GM21529 (cell line): Measurements from ENCODE around the gene CRYBG2.

ENCODE experiments used
- ATAC-seq: cut with Tn5 transposase; IDR thresholded peaks from one replicate; pipeline ENCODE4 v1.9.1; 2021; ENCODE audit not compliant: unreplicated experiment

CRYBG2 gene

DNA sequence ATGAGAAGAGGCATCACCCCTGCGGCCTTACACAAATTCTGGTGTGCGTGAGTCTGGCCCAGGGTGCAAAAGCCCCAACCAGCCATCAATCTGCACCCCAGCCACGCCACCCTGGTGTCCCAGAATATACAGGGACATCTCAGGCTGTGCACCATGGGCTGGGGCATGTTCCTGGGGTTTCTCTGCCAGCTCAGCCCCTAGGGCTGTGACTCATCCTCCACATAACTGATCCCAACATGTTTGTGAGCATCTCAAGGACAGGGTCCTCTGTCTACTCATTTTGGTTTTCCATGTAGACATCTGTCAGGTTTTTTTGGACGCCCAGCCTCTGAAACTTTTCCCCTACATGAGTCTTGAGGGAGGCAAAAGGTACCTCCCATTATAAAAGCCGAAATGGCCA lies 18.1 kb upstream of the CRYBG2 start:
- no peak for ATAC-seq

DNA sequence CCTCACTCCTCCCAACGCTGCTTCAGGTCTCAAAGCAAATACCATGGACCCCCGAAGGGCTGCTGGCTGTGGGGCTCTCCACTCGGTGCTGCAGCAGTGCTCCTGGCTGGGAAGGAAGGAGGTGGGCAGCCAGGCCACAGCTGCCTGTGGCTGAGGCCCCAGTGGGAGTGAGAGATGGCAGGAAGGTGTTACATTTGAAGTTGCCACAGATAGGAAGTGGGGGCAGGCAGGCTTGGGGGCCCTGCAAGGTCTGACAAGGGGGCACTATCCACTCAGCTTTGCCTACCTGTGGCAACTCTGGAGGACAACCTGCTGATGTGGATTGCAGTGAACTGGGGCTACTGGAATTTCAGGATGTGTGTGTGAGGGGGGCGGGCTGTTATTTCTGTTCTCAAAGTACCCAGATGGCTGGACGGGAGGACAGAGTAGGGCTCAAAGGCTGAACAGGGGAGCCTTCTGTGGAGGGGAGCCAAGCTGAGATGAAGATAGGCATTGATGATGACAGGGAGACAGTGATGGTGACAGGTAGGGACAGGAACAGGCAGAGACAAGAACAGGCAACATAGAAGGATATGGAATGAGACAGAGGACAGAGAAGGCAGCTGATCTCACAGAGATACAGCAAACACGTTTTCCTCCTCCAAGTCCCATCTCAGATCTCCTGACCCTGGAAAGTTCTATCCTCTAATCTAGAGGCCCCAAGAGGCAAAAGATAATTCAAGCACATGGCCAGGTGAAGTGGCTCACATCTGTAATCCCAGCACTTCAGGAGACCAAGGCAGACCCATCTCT lies 16.9 kb upstream of the CRYBG2 start:
- no peak for ATAC-seq

DNA sequence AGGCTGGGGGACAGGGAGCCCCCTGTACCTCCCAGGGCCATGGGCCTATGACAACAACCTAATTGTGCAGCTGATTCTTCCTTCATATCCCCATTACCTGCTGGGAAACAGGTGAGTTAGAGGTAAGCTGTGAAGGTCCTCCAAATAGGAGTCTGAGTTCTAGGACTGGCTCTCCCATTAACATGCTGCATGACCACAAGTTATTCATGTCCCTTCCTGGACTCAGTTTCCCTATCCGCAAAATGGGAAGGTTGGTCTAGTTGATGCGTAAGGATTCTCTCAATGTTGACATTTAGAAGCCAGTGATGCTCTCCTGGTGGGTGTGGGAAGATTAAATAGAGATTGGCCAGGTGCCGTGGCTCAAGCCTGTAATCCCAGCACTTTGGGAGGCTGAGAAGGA lies 14.6 kb upstream of the CRYBG2 start:
- ATAC-seq, result no peak

DNA sequence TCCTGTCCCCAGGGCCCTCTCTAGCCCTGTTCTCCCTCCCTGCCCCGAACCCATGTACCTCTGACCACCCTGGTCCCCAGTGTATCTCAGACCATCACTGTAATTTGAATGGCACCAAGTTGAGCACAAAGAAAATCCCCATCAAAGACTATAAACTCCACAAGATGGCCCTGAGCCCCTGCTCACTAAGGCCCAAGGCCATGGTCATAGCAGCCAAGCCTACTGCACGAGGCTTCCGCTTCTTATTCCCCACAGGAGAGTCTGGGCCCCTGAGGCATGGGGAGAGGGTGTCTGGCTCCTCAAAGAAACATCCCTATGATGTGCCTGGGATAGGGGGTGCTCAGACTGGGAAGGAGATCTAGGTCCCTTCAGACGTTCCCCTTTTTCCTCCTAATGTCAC lies 14.1 kb upstream of the CRYBG2 start:
- no peak for ATAC-seq

DNA sequence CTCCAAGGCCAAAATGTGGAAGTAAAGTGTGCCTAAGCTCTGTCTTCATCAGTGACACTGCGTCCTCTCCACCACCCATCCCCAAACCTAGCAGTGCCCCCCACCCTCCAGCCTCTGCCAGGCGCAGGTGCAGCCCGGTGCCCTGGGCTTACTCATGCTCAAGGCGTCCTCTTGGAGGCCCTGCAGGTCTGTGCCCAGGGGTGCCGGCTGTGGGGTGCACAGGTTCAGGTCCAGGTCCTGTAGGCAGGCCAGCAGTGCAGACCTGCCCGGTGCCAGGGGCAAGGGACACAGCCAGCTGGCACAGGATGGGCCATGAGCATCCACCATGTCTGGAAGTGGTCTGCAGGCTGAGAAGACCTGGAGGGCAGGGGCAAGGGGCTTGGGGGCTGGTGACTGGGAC lies 13.5 kb upstream of the CRYBG2 start:
- no peak for ATAC-seq

DNA sequence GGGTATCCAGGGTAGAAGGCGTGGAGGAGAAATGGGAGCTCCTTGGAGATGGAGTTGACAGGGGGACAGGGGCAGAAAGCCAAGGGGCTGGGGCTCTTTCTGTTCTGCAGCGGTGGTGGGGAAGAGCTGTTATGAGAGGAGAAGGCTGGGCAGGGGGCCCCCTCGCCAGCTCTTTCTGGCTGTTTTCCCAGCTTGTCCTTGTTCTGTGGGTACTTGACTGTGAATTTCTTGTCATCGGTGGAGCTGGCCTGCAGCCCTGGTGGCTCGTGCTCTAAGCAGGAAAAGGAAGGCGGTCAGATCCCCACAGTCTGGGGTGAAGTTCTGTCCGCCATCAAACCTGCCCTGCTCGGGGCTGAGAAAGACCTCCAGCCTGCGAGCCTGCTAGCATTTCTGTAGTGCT lies 11.0 kb upstream of the CRYBG2 start:
- ATAC-seq, result no peak

DNA sequence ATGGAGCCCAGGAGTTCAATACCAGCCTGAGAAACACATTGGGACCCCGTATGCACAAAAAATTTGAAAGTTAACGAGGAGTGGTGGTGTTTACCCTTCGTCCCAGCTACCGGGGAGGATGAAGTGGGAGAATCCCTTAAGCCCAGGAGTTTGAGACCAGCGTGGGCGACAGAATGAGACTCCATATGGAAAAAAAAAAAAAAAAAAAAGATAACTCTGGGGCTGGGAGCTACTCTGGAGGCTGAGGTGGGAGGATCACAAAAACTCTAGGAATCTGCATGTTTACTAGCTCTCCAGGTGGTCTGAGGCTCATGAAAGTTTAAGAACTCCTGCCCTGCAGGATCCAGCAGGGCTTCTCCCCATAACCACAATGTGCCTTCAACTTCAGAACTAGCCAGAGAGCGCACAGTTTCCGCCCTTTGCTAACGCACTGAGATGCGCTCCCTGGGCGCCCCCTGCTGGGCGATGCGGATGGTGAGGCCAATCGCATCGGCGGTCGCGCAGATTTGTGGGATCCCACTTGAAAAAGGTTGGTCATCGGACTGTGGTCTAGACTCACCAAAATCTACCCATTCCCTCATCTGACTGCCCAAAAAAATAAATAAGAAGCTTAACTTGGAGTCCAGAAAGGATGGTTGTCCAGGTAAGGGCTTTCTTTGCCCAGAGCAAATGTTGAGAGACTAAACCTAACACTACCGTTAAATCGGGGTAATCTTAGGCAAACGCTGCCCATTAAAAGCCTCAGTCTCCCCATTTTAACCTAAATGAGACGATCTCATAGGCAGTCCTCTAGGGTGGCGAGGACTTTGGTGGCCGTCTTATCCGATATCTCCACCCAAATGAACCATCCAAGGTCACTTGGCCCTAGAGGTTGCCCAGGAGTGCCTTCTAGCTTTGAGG lies 9.9 kb upstream of the CRYBG2 start:
- ATAC-seq, result no peak

DNA sequence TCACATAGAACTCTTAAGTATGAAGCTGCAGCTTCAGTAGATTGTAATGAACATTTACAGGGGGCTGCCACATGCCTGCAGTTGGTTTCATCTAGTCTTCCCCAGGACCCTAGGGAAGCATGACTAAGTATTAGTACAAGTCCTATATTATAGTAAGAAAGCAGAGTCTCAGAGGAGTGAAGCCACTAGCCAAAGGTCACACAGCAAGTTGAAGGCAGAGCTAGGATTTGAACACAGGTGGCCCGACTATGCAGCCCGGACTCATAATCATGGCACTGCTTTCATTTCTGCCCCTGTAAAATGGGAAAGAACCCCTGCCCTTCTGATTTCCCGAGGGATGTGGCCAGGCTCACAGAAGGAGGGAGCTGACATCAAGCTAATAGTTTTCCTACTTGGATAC lies 8.4 kb upstream of the CRYBG2 start:
- no peak for ATAC-seq

DNA sequence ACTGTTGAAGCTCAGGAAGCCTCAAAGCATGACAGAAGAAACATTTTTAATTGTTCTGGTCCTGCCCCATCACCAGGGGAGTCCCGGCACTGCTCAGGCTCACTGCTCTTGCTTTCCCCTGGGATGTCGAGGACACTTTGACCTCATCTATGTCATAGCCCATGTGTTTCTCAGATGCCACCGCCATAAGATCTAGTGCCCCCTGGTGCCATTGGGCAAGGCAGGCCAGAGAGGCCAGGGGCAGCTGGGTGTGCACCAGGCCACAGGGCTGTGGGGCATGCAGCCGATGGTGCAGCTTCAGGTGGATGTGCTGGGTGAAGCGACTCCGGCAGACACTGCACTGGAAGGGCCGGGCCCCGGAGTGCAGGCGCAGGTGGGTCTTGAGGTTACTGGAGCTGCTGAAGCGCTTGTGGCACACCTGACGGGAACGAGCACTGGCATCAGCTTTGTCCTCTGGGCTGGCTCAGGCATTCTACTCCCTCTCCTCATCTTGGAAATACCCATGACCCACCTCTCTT lies 7.7 kb upstream of the CRYBG2 start:
- ATAC-seq, result no peak

DNA sequence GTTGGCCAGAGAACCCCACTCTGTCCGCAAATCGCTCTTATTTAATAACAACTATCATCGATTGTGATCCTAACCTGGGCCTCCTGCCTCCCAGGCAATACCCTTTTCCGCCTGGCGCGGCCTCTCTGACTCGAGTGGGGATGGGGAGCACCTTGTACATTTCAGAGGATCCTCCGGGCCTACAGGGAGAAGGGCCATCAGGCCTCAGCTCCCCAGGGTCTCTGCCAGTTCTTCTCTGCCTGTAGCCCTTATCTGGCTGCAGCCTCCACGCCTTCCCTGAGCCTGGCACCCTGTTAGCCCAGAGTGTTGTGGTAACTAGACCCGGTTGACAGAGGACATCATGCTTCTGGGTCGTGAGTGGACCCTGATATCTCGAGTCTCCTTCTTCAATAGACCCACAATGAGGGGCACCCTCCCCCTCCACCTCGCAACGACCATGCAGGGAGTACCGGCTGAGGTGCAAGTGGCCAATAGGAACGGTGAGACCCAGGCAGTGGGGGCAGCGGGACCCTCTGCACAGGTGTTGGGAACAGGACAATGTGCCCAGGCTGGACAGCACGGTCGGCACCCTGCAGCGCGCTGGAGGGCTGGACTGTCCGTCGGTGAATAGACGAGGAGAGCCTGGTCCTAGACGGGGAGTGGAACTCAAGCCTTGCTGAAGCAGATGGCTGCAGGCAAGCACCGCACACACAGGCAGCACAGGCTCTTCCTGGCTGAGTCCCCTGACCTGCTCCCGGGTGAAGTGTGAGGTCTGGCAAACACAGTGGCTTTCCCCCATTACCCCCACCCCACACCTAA lies 7.1 kb upstream of the CRYBG2 start:
- ATAC-seq, result no peak

DNA sequence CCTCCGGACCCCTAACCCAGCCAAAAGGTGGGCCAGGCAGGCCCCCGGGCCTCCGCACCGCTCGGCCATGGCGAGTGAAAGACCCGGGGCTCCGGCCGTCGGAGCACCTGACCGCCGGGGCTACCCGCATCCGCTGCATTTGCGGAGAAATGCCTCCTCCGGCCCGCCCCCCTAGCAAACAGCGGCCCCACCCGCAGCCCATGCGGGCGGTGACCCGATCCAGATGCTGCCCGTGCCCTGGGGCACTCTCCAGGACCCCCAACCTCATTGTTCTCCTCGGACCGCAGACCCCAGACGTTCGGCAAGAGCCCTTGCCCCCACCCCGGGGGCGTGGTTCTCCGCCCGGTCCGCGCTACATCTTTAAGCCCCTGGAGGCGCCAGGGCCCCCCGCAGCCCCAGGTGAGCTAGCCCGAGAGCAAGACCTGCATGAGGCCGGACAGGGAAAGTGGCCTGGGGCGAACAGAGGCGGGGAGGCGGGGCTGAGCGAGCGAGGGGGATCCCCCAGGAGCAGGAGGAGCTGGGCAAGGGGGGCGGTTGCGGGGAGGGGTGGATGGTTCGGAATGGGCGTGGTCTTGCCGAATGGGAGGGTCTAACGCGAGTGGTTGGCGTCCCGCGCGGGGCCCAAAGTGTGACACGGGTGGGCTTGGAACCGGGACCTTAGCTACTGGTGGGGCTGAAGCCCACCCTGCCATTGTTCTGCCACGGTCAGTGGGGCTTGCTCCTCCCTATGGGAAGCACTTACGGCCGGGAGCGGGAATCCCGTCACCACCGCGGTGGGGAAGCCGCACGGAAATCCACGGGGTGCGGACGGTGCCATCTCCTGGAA lies 6.3 kb upstream of the CRYBG2 start:
- ATAC-seq, result no peak

DNA sequence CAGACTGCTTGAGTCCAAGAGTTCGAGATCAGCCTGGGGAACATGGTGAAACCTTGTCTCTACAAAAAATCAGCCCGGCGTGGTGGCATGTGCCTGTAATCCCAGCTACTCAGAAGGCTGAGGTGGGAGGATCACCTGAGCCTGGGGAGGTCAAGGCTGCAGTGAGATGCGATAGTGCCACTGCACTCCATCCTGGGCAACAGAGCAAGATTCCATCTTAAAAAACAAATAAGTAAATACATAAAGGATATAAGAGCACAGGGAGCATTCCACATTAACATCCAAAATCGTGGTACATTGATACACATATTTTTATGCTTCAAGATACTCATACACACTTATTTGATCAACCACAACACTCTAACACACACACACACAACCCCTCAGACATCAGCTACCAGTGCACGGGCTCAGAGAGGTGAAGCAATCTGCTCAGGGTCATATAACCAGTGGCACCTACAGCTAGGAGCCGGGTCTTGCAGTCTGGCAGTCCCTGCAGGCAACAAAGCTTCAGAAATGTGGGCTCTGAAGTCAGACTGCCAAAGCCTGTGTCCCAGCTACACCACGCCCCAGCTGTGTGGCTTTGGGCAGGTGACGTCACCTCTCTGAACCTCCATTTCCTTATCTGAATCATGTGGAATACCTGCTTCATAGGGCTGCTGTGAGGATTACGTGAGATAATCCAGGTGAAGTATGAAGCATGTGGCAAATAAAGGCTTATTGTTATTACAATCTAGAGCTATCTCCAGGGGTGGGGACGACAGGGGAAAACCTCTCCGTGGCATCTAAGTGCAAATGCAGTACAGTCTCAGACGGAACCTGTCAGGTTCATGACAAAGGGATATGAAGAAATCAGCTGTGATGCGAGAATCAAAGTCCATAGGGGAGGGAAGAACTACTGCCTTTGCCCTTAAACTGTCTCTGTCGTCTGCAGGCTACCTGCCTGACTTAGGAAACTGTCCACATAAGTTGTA lies 4.8 kb upstream of the CRYBG2 start:
- ATAC-seq, result no peak

DNA sequence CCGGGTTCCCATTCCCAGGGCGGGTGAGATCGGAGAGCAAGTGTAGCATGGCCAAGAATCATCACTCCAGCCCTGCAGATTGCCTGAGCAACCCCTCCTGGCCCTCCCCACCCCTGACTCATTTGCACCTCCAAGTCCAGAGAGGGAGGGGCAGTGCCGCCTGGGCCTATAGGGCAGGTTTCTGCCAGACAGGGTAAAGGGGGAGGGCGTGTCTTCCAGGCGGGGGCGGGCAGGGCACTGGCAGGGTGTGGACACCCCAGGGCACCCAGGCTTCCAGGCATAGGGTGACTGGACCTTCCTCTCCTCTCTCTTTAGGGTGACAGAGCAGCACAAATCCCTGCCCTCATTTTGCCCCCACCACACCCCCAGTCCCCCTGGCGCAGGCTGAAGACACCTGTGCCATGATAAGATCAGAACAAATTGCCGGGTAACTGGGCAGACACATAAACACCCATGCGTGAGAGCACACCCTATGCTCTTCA lies 3.2 kb upstream of the CRYBG2 start:
- ATAC-seq, result no peak

DNA sequence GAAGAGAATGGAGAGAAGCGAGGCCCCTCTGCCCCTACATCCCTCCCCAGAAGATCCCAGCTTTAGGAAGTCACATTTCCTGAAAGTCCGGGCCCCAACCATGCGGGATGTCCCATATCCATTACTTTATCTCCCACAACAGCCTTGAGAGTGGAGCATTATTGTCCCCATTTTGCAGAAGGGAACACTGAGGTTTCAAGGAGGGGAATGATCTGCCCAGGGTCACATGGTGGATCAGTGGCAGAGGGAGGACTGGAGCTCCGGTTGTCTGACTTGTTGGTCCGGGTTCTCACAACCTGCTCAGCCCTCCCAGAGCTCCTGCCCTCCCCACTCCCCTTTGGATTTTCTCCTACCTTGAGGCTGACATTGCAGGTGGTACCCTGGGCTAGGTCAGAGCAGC lies 2.2 kb upstream of the CRYBG2 start:
- no peak for ATAC-seq

DNA sequence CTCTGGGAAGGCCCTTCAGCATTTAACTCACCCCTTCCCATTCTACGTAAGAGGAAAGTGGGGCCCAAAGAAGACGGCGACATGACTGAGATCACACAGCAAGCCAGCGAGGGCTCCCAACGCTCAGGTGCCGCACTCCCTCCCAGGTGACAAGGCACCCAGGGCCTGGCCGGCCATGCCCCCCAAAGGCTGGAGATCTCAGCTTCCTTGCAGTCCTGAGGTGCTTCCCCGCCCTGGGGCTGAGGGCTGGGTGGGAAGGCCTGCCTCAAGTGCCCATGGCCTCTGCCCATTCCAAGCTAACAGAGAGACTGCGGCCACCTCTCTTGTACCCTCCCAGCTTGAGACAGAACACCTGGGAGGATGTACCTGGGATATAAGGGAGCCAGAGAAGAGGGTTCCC lies 1.0 kb upstream of the CRYBG2 start:
- no peak for ATAC-seq

DNA sequence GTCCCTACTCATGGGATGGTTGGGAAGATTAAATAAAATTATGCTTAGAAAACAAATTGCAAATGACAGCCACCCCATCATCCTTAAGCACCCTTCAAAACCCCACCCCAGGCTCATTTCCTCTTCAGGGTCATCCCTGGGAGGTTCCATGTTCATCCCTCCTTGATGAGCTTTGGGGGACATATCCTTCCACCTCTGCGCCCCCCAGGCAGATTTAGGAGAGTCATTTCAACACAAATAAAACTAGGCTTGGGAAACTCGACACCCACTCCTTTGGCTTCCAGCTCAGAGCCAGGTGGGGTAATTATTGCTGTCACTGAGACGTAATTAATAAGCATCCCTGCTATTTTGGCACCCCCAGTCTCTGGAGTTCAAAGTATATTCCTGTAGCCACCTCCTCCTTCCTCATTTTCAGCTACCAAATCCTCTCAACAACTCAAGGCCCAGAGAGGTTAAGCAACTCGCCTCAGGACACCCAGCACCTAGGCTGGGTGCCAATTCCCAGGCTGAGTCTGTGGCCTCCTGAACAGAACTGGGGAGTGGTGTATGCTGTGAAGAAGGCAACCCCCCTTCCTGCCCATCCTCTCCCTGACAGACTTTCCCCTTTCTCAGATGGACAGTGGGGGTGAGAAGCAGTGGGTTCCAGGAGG lies 595 bp downstream of the CRYBG2 start:
- ATAC-seq, result no peak

DNA sequence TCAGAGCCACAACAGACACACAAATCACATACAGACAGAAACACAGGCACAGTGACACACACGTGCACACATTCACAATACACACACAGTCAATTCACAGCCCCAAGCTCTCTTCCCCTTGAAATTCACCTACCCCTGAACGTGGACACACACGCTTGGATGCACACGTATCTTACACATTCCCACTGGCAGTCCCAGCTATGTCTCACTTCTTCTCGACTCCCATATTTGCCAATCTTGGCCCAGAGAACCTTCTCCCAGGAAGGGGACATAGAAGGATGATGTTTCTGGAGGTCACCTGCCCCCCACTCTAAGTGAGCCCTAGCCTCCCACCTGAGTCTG lies 1.6 kb downstream of the CRYBG2 start:
- ATAC-seq, result no peak

DNA sequence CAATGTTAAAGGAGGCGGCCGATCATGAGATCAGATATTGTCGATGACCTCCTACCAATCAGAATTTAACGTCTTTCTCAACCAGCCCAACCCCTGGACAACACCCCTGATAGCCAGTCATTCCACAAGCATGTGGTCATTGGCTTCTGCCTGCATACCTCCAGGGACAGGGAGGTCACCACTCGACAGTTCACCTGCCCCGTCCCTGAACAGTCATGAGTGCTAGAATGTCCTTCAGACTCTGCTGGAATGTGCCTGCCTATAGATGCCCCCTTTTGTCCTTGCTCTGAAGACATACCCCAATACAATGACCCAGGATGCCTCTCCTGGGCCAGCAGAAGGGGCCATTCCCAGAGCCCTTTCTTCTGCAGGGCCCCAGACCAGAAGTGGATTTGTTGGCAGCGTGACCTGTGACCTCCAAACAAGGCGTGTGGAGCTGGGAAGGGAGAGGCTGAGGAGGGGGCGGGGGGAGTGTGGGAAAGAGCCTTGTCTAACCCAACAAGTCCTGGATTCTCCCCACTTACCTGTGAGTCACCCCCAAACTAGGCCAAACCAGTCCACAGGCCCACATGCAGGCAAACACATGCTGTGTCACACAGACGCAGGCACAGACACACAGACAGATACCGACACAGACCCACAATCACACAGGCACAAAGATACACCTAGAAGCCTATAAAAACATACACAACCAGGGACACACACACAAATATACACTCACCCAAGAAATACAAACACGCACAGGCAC lies 2.2 kb downstream of the CRYBG2 start:
- ATAC-seq, result no peak
